ENCODE data around the gene SH3PXD2B.

- TF ChIP-seq CTCF (IDR thresholded peaks at IDR 0.05) (no peak), POLR2A (IDR thresholded peaks at IDR 0.05) (no peak)
These were observed 19.1 kb upstream of the SH3PXD2B start for GRCh38 chr5:172473427-172473826.

Measured in thyroid gland (tissue), 4 donors.